ENCODE measurements around the gene DMRTA2.

- TF ChIP-seq POLR2A (IDR thresholded peaks at IDR 0.05) (no peak), CTCF (IDR thresholded peaks at IDR 0.05) (no peak), EP300 (IDR thresholded peaks at IDR 0.05) (no peak), POLR2AphosphoS5 (IDR thresholded peaks at IDR 0.05) (no peak)
Measured at GRCh38 chr1:50425376-50426107, 2.3 kb upstream of the DMRTA2 start.
